ENCODE data around the gene HLA-DRA. TPM values are rescaled to one million over a fixed set of nuclear protein-coding genes. Genes with fewer than 3 reads are reported as not detected.
"Not testable (repeated sequence)": the region's sequence is repeated elsewhere in the genome, so short reads cannot be mapped to it uniquely, and the experiment has no call there.

Gene HLA-DRA
- total RNA-seq, 8 experiments from 2014 or later: 0.25 to 23.9 (median 0.40) TPM; not detected in 5

DNA sequence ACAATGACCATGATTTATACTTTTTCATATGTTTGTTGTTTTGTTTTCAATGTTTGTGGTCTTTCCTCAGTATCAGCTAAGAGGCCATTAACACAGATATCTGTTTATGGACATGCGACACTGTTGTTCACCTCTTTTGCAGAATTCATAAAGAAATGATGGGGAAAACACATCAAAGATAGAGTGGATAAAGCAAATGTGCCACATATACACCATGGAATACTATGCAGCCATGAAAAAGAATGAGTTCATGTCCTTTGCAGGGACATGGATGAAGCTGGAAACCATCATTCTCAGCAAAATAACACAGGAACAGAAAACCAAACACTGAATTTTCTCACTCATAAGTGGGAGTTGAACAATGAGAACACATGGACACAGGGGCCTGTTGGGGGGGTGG is 5.7 kb upstream of the HLA-DRA start:
- WGBS, 10 experiments: 0 to 100% (median 67%) methylated on average over 1 of the region's 1 CpG; no CpG with 5 or more reads in 1 of the 10 experiments
- H3K27ac ChIP-seq; H3K4me3 ChIP-seq; ATAC-seq (replicated peaks in 6 of 8); H3K4me1 ChIP-seq (replicated peaks in 1 of 2): not testable (repeated sequence)
- in situ Hi-C loops (cut with MboI; ENCODE audit: low pct_unique_long_range_greater_than_20kb in 2 of 9, low sequenced_read_pairs in 9 of 9, unreplicated experiment in 9 of 9): loop anchor here in 4 of 9 experiments (25.0 kb wide), 3 partner anchors 253 to 353 kb away; no protein-coding TSS in a partner anchor

DNA sequence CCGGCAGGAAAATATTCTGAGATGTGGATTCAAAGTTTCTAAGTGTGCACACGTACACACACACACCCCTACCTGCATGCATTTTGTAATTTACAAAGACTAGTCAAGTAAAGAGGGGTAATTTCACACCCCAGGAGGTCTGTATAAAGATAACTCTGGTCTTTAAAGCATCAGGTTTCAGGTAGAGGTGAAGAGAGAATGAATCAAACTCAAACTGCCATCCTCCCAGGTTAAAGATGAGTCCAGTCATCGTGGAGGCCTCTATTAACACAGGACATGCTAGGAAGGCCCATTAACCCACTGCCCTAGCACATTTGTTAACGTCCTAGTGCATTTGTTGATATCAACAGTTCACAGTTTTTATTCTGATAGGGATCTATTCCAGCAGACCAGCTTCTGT is 3.5 kb upstream of the HLA-DRA start:
- H3K4me3 ChIP-seq: no peak overlapping the region
- WGBS, 10 experiments: 0 to 92% (median 48%) methylated on average over 2 to 4 of the region's 4 CpGs; no CpG with 5 or more reads in 4 of the 10 experiments
- no peak for ATAC-seq (replicated peaks in 6 of 8)
- no peaks in the 10 kb centered on the region for H3K4me1 ChIP-seq (replicated peaks in 1 of 2)
- no peak overlapping the region for H3K27ac ChIP-seq
- in situ Hi-C loops (cut with MboI; ENCODE audit: low pct_unique_long_range_greater_than_20kb in 2 of 9, low sequenced_read_pairs in 9 of 9, unreplicated experiment in 9 of 9): loop anchor here in 4 of 9 experiments (25.0 kb wide), 3 partner anchors 251 to 351 kb away; no protein-coding TSS in a partner anchor

GRCh38 chr6:32436995-32437836 is 2.5 kb upstream of the HLA-DRA start:
- peak in 1 of 8 experiments; percentile 37 for ATAC-seq (replicated peaks in 6 of 8)
- Histone ChIP-seq H3K4me3 (no peak overlapping the region), H3K4me1 (replicated peaks in 1 of 2) (no peaks in the 10 kb centered on the region), H3K27ac (no peak overlapping the region)
- in situ Hi-C loops (cut with MboI; ENCODE audit: low pct_unique_long_range_greater_than_20kb in 2 of 9, low sequenced_read_pairs in 9 of 9, unreplicated experiment in 9 of 9): loop anchor here in 4 of 9 experiments (25.0 kb wide), 3 partner anchors 250 to 350 kb away; no protein-coding TSS in a partner anchor
- 73 to 100% (median 83%) methylated on average over 1 to 2 of the region's 2 CpGs; no CpG with 5 or more reads in 3 of the 10 experiments for WGBS, 10 experiments

DNA sequence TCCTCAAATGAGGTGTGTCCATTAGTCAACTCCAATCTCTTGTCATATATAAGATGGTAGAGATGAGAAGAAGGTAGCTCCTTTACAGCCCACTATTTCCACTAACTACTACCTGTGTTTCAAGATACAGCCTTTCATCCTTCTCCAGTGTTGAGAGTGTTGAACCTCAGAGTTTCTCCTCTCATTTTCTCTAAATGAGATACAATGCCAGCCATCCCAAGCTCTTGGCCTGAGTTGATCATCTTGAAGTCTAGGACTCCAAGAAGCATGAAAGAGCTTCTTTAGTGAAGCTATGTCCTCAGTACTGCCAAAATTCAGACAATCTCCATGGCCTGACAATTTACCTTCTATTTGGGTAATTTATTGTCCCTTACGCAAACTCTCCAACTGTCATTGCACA is 548 bp upstream of the HLA-DRA start:
- H3K4me3 ChIP-seq: no peak overlapping the region
- H3K27ac ChIP-seq: no peak overlapping the region
- no peak for ATAC-seq (replicated peaks in 6 of 8)
- H3K4me1 ChIP-seq (replicated peaks in 1 of 2): no peaks in the 10 kb centered on the region
- in situ Hi-C loops (cut with MboI; ENCODE audit: low pct_unique_long_range_greater_than_20kb in 2 of 9, low sequenced_read_pairs in 9 of 9, unreplicated experiment in 9 of 9): loop anchor here in 4 of 9 experiments (25.0 kb wide), 3 partner anchors 248 to 348 kb away; no protein-coding TSS in a partner anchor
- 33 to 100% (median 90%) methylated on average over 1 of the region's 1 CpG; no CpG with 5 or more reads in 2 of the 10 experiments for WGBS, 10 experiments

- ATAC-seq (replicated peaks in 6 of 8): no peak
- in situ Hi-C loops (cut with MboI; ENCODE audit: low pct_unique_long_range_greater_than_20kb in 2 of 9, low sequenced_read_pairs in 9 of 9, unreplicated experiment in 9 of 9): loop anchor here in 4 of 9 experiments (25.0 kb wide), 3 partner anchors 245 to 345 kb away; no protein-coding TSS in a partner anchor
- Histone ChIP-seq H3K4me1 (replicated peaks in 1 of 2) (no peaks in the 10 kb centered on the region), H3K27ac (no peak overlapping the region), H3K4me3 (no peak overlapping the region)
- 26 to 100% (median 53%) methylated on average over 1 to 7 of the region's 7 CpGs for WGBS, 10 experiments
These were observed 2.6 kb downstream of the HLA-DRA start for GRCh38 chr6:32442243-32442667.

DNA sequence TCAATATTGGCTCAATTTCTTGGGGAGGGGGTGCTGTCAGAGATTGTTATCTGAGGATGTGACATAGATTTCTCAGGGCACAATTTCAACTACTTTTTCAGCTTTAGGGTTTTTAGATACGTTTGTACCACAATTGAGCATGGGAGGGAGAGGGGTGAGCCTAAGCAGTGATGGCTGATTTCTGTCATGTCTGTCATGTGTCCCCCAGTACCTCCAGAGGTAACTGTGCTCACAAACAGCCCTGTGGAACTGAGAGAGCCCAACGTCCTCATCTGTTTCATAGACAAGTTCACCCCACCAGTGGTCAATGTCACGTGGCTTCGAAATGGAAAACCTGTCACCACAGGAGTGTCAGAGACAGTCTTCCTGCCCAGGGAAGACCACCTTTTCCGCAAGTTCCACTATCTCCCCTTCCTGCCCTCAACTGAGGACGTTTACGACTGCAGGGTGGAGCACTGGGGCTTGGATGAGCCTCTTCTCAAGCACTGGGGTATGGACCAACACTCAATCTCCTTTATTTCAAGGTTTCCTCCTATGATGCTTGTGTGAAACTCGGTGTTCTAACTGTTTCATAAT is 3.4 kb downstream of the HLA-DRA start:
- ATAC-seq (replicated peaks in 6 of 8): no peak
- H3K4me3 ChIP-seq: no peak overlapping the region
- no peak overlapping the region for H3K27ac ChIP-seq
- in situ Hi-C loops (cut with MboI; ENCODE audit: low pct_unique_long_range_greater_than_20kb in 2 of 9, low sequenced_read_pairs in 9 of 9, unreplicated experiment in 9 of 9): loop anchor here in 4 of 9 experiments (25.0 kb wide), 3 partner anchors 244 to 344 kb away; no protein-coding TSS in a partner anchor
- H3K4me1 ChIP-seq (replicated peaks in 1 of 2): no peaks in the 10 kb centered on the region
- 11 to 66% (median 42%) methylated on average over 1 to 8 of the region's 8 CpGs for WGBS, 10 experiments

DNA sequence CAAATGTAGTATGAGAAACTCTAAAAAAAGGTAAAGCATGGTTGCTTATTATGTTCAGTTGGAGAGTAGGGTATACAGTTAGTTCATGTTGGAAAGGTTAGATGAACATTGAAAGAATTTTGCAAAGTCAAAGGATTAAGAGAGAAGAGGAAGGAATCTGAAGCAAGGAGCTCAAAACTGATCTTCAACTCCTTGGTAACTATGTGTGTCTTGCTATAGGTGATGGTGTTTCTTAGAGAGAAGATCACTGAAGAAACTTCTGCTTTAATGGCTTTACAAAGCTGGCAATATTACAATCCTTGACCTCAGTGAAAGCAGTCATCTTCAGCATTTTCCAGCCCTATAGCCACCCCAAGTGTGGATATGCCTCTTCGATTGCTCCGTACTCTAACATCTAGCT is 4.7 kb downstream of the HLA-DRA start:
- WGBS, 10 experiments: 27 to 88% (median 73%) methylated on average over 2 of the region's 2 CpGs; no CpG with 5 or more reads in 4 of the 10 experiments
- in situ Hi-C loops (cut with MboI; ENCODE audit: low pct_unique_long_range_greater_than_20kb in 2 of 9, low sequenced_read_pairs in 9 of 9, unreplicated experiment in 9 of 9): loop anchor here in 4 of 9 experiments (25.0 kb wide), 3 partner anchors 243 to 343 kb away; no protein-coding TSS in a partner anchor
- Histone ChIP-seq H3K4me1 (replicated peaks in 1 of 2) (no peaks in the 10 kb centered on the region), H3K27ac (no peak overlapping the region), H3K4me3 (no peak overlapping the region)
- no peak for ATAC-seq (replicated peaks in 6 of 8)

DNA sequence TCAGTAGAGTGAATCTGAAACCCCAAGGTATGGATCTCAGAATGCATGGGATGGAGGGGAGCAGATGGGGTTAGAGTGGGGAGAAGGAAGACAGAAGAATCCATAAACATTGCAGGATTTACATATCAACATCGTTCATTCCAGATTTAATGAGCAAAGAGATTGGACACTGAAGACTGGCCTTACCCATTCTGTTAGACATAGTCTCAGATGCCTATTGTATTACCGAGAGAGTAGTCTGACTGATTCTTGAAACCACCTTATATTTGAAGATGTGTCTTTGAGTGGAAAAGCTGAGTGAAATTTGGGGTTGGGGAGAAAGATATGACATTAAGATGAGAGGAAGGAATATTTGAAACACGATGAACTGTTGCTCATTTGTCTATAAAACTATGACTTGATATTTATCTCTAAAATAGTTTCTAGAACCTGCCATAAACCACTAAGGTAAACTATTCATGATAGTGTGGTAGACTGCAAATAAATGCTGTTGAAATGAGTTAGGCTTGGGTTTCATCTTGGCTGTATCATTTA is 5.7 kb downstream of the HLA-DRA start:
- Histone ChIP-seq H3K27ac (no peak overlapping the region), H3K4me1 (replicated peaks in 1 of 2) (no peaks in the 10 kb centered on the region), H3K4me3 (no peak overlapping the region)
- in situ Hi-C loops (cut with MboI; ENCODE audit: low pct_unique_long_range_greater_than_20kb in 2 of 9, low sequenced_read_pairs in 9 of 9, unreplicated experiment in 9 of 9): loop anchor here in 4 of 9 experiments (25.0 kb wide), 3 partner anchors 242 to 342 kb away; no protein-coding TSS in a partner anchor
- no peak for ATAC-seq (replicated peaks in 6 of 8)
- WGBS, 10 experiments: 14 to 100% (median 53%) methylated on average over 1 to 3 of the region's 3 CpGs; no CpG with 5 or more reads in 3 of the 10 experiments

GRCh38 chr6:32447932-32448331 is 8.2 kb downstream of the HLA-DRA start:
- H3K27ac ChIP-seq: no peak overlapping the region
- no peak for ATAC-seq (replicated peaks in 6 of 8)
- in situ Hi-C loops (cut with MboI; ENCODE audit: low pct_unique_long_range_greater_than_20kb in 2 of 9, low sequenced_read_pairs in 9 of 9, unreplicated experiment in 9 of 9): loop anchor here in 4 of 9 experiments (25.0 kb wide), 3 partner anchors 239 to 339 kb away; no protein-coding TSS in a partner anchor
- no peaks in the 10 kb centered on the region for H3K4me1 ChIP-seq (replicated peaks in 1 of 2)
- H3K4me3 ChIP-seq: no peak overlapping the region

DNA sequence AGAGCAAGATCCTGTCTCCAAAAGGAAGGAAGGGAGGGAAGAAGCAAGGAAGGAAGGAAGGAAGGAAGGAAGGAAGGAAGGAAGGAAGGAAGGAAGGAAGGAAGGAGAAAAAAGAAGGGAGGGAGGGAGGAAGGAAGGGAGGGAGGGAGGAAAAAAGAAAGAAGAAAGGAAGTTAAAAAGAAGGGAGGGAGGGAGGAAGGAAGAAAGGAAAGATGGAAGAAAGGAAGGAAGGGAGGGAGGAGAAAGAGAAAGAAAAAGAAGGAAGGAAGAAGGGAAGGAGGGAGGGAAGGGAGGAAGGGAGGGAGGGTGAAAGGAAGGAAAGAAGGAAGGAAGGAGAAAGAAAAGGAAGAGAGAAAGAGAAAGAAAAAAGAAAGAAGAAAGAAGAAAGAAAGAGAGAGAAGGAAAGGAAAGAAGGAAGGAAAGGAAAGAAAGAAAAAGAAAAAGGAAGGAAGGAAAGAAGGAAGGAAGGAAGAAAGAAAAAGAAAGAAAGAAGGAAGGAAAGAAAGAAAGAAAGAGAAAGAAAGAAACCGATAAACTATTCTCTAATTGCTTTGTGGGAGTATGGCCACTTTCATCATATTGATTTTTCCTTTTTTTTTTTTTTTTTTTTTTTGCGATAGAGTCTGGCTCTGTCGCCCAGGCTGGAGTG is 9.5 kb downstream of the HLA-DRA start:
- no peak overlapping the region for H3K4me3 ChIP-seq
- no peaks in the 10 kb centered on the region for H3K4me1 ChIP-seq (replicated peaks in 1 of 2)
- 0 to 89% (median 50%) methylated on average over 1 to 3 of the region's 3 CpGs; no CpG with 5 or more reads in 1 of the 10 experiments for WGBS, 10 experiments
- in situ Hi-C loops (cut with MboI; ENCODE audit: low pct_unique_long_range_greater_than_20kb in 2 of 9, low sequenced_read_pairs in 9 of 9, unreplicated experiment in 9 of 9): loop anchor here in 4 of 9 experiments (25.0 kb wide), 3 partner anchors 238 to 338 kb away; no protein-coding TSS in a partner anchor
- ATAC-seq (replicated peaks in 6 of 8): no peak
- H3K27ac ChIP-seq: no peak overlapping the region

GRCh38 chr6:32457054-32457453 is 17.4 kb downstream of the HLA-DRA start:
- WGBS, 10 experiments: 3 to 76% (median 34%) methylated on average over 2 to 4 of the region's 4 CpGs; no CpG with 5 or more reads in 1 of the 10 experiments
- no peak overlapping the region for H3K4me3 ChIP-seq
- in situ Hi-C loops (cut with MboI; ENCODE audit: low pct_unique_long_range_greater_than_20kb in 2 of 9, low sequenced_read_pairs in 9 of 9, unreplicated experiment in 9 of 9): no loop called here

DNA sequence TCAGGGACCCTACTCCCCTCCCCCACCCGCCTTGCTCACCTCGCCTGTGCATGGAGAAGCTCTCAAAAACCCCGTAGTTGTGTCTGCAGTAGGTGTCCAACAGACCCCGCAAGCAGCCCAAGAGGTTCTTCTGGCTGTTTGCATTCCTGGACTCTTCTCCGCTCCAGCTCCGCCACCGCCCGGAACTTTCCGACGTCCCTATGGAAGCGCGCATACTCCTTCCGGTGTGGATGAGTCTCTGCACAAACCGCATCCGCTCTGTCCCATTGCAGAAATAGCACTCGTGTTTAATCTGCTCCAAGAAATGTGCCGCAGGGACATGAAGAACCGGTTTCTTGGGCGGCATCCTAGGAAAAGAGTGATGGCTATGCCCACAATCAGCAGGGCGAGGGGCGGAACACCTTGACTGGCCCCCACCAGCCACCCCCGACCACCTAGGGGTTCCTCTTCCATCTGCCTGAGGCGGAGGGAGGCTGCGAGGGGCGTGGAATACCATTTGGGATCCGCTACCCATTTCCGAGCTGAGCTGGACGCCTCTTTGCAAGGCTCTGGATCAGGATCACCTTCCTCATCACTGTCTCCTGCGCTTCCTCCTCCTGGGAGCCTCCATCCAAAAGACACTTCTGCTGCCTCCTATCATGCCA is 20.2 kb downstream of the HLA-DRA start:
- 19 to 100% (median 78%) methylated on average over 1 to 16 of the region's 29 CpGs; no CpG with 5 or more reads in 3 of the 10 experiments for WGBS, 10 experiments
- in situ Hi-C loops (cut with MboI; ENCODE audit: low pct_unique_long_range_greater_than_20kb in 2 of 9, low sequenced_read_pairs in 9 of 9, unreplicated experiment in 9 of 9): no loop called here
- no peak overlapping the region for H3K27ac ChIP-seq
- ATAC-seq (replicated peaks in 6 of 8): peak in 1 of 8 experiments; percentile 33
- H3K4me1 ChIP-seq (replicated peaks in 1 of 2): no peaks in the 10 kb centered on the region
- no peak overlapping the region for H3K4me3 ChIP-seq

More at GRCh38 chr6:32457054-32457453, 17.4 kb downstream of the HLA-DRA start:
- Histone ChIP-seq H3K4me1 (replicated peaks in 1 of 2) (no peaks in the 10 kb centered on the region), H3K27ac (no peak overlapping the region)
- no peak for ATAC-seq (replicated peaks in 6 of 8)

Data from motor neuron (in vitro differentiated cells).